Measurements from ENCODE around the gene CALR3.

Gene CALR3

GRCh38 chr19:16429066-16429758 is 66.8 kb downstream of the CALR3 start:
- no peak for DNase-seq (ENCODE audit: low read depth in 2 of 2)
